PC-9 (cell line): ENCODE results near the gene CENPP. TPM values are rescaled to one million over a fixed set of nuclear protein-coding genes. Genes with fewer than 3 reads are reported as not detected.

Experiments
- BruUV-seq: library from RNA; stranded (reverse); fragments of 400-500 nt; replicated peaks from 2 replicates; lab custom pipeline; 2021; lab: Mats Ljungman, UMichigan
- CTCF ChIA-PET: fragments of 300-600 bp; sonication (Branson Sonifier 250); formaldehyde crosslinking; loops from one replicate; lab custom pipeline; 2022; ENCODE audit warnings: antibody characterized with exemption; lab: Charles Lee
- POLR2A ChIA-PET: fragments of 300-600 bp; sonication (Branson Sonifier 250); formaldehyde crosslinking; loops from one replicate; lab custom pipeline; 2022; ENCODE audit warnings: antibody characterized with exemption; ENCODE audit not compliant: unreplicated experiment; lab: Charles Lee
- DNase-seq, 2 experiments: peaks; one replicate each; pipeline versions ENCODE4 v3.0.0 to v3.0.0-alpha.2; 2015 to 2022; ENCODE audit warnings: mixed read lengths in 1 of 2
- H2AFZ ChIP-seq: fragments of 200-600 bp; sonication (generic); 2 replicates; pipeline ENCODE4 v1.8.1; 2017; ENCODE audit warnings: antibody characterized with exemption
- H3F3A ChIP-seq: fragments of 200-600 bp; sonication (generic); 2 replicates; pipeline ENCODE4 v1.8.1; 2017; ENCODE audit warnings: antibody characterized with exemption, mild to moderate bottlenecking, low read depth; ENCODE audit not compliant: insufficient read depth
- H3K27ac ChIP-seq: fragments of 200-600 bp; sonication (generic); 2 replicates; pipeline ENCODE4 v1.6.1; 2016; ENCODE audit warnings: mixed run types
- H3K27me3 ChIP-seq: fragments of 200-600 bp; sonication (generic); 2 replicates; pipeline ENCODE4 v1.6.1; 2016; ENCODE audit warnings: low read depth, mixed run types; ENCODE audit not compliant: insufficient read depth
- H3K36me3 ChIP-seq: fragments of 200-600 bp; sonication (generic); 2 replicates; pipeline ENCODE4 v1.6.1; 2016; ENCODE audit warnings: low read depth, mixed run types
- H3K4me1 ChIP-seq: fragments of 200-600 bp; sonication (generic); replicated peaks from 2 replicates; pipeline ENCODE4 v1.6.1; 2016; ENCODE audit warnings: mixed run types; ENCODE audit not compliant: insufficient read depth
- H3K4me2 ChIP-seq: fragments of 200-600 bp; sonication (generic); 2 replicates; pipeline ENCODE4 v1.6.1; 2017; ENCODE audit warnings: mixed run types
- H3K4me3 ChIP-seq: fragments of 200-600 bp; sonication (generic); 2 replicates; pipeline ENCODE4 v1.6.1; 2016; ENCODE audit warnings: mixed run types
- H3K79me2 ChIP-seq: fragments of 200-600 bp; sonication (generic); 2 replicates; pipeline ENCODE4 v1.6.1; 2017; ENCODE audit warnings: low read depth, mixed run types
- H3K9me2 ChIP-seq: fragments of 200-600 bp; sonication (generic); 2 replicates; pipeline ENCODE4 v1.8.1; 2017; ENCODE audit warnings: mild to moderate bottlenecking; ENCODE audit not compliant: insufficient read depth
- H3K9me3 ChIP-seq: fragments of 200-600 bp; sonication (generic); 2 replicates; pipeline ENCODE4 v1.8.1; 2016; ENCODE audit warnings: low read depth; ENCODE audit not compliant: insufficient read depth
- H4K20me1 ChIP-seq: fragments of 200-600 bp; sonication (generic); 2 replicates; pipeline ENCODE4 v1.8.1; 2017; ENCODE audit not compliant: insufficient read depth
- CTCF ChIP-seq: fragments of 200-600 bp; sonication (generic); conservative IDR thresholded peaks from 2 replicates; pipeline ENCODE4 v1.6.1; 2017; ENCODE audit warnings: mixed run types, antibody characterized with exemption, mild to moderate bottlenecking, moderate library complexity
- EZH2 ChIP-seq: fragments of 200-600 bp; sonication (generic); IDR thresholded peaks from 2 replicates; pipeline ENCODE4 v1.8.0; 2017; ENCODE audit warnings: antibody characterized with exemption, low read depth
- intact Hi-C: fragments of 100-400 bp; cut with micrococcal nuclease; formaldehyde crosslinking; loops from one replicate; pipeline ENCODE4 v1.10.0; 2022; ENCODE audit not compliant: unreplicated experiment
- total RNA-seq: library from RNA; stranded (reverse); gene quantifications from 2 replicates; pipeline ENCODE4 v1.2.3, GENCODE V29; 2021

The CENPP gene
- total RNA-seq, 1 experiment from 2014 or later: 10.0 TPM

- Histone ChIP-seq H3K4me2 (no peak overlapping the region), H3F3A (no peaks in the 10 kb centered on the region), H2AFZ (no peak overlapping the region), H3K4me3 (no peak overlapping the region), H3K9me3 (no peaks in the 10 kb centered on the region), H3K27ac (no peak overlapping the region), H3K79me2 (no peaks in the 10 kb centered on the region), H3K4me1 (no peaks in the 10 kb centered on the region), H3K9me2 (no peaks in the 10 kb centered on the region), H3K27me3 (no peaks in the 10 kb centered on the region), H3K36me3 (no peaks in the 10 kb centered on the region; the same call in none of the 2 replicates), H4K20me1 (no peaks in the 10 kb centered on the region)
- no TSS peak for BruUV-seq
- CTCF ChIA-PET: no interaction called here
- POLR2A ChIA-PET: no interaction called here
- no peak for DNase-seq
- intact Hi-C loops: no loop called here
- TF ChIP-seq CTCF (no peak), EZH2 (no peak)
Observed at GRCh38 chr9:92615790-92616189, 290.0 kb downstream of the CENPP start.

GRCh38 chr9:92616199-92616641 lies 290.5 kb downstream of the CENPP start:
- ChIA-PET POLR2A (no interaction called here), CTCF (no interaction called here)
- H2AFZ ChIP-seq: no peak overlapping the region
- TF ChIP-seq CTCF (no peak), EZH2 (no peak)
- no peaks in the 10 kb centered on the region for H4K20me1 ChIP-seq
- no peaks in the 10 kb centered on the region for H3K79me2 ChIP-seq
- no peaks in the 10 kb centered on the region for H3K4me1 ChIP-seq
- intact Hi-C loops: no loop called here
- H3K9me3 ChIP-seq: no peaks in the 10 kb centered on the region
- H3K27ac ChIP-seq: no peak overlapping the region
- BruUV-seq: no TSS peak
- H3K4me2 ChIP-seq: no peak overlapping the region
- H3F3A ChIP-seq: no peaks in the 10 kb centered on the region
- no peak for DNase-seq
- no peaks in the 10 kb centered on the region for H3K9me2 ChIP-seq
- no peaks in the 10 kb centered on the region; the same call in none of the 2 replicates for H3K36me3 ChIP-seq
- H3K27me3 ChIP-seq: no peaks in the 10 kb centered on the region
- H3K4me3 ChIP-seq: no peak overlapping the region

- intact Hi-C loops: no loop called here
- Histone ChIP-seq H2AFZ (no peak overlapping the region), H3K27me3 (no peaks in the 10 kb centered on the region), H3K36me3 (peaks cover 2% of the 10 kb centered on the region; the same call in 1 of the 2 replicates), H3K4me1 (no peaks in the 10 kb centered on the region), H3F3A (no peaks in the 10 kb centered on the region), H3K79me2 (no peaks in the 10 kb centered on the region), H3K9me2 (no peaks in the 10 kb centered on the region), H4K20me1 (no peaks in the 10 kb centered on the region), H3K4me3 (no peak overlapping the region), H3K4me2 (no peak overlapping the region), H3K9me3 (no peaks in the 10 kb centered on the region), H3K27ac (no peak overlapping the region)
- no TSS peak for BruUV-seq
- DNase-seq: no peak
- CTCF ChIA-PET: no interaction called here
- TF ChIP-seq CTCF: no peak
- no peak for TF ChIP-seq EZH2
- POLR2A ChIA-PET: interaction anchor here (0.5 kb wide), 1 partner anchor 341 kb away, joined by 13 read pairs; no protein-coding TSS in a partner anchor
Observed at GRCh38 chr9:92616655-92617111, 290.9 kb downstream of the CENPP start.
